HFFc6 (cell line): ENCODE results near the gene EPN2. TPM values are rescaled to one million over a fixed set of nuclear protein-coding genes. Genes with fewer than 3 reads are reported as not detected.
A peak's percentile ranks its signal among the peaks of the same experiment; 100 is the strongest.

Experiments
- DNase-seq: peaks from one replicate; pipeline ENCODE4 v3.0.0-alpha.2; 2018
- H3K27ac Mint-ChIP-seq: 2 replicates; pipeline ENCODE4 v1.8.0; 2020; ENCODE audit warnings: mild to moderate bottlenecking, mixed read lengths
- H3K27me3 Mint-ChIP-seq: 2 replicates; pipeline ENCODE4 v1.8.0; 2021; ENCODE audit warnings: mild to moderate bottlenecking, moderate library complexity, mixed read lengths; ENCODE audit not compliant: insufficient read depth
- H3K36me3 Mint-ChIP-seq: 2 replicates; pipeline ENCODE4 v1.8.0; 2021; ENCODE audit warnings: low read depth, mixed read lengths
- H3K4me1 Mint-ChIP-seq: 2 replicates; pipeline ENCODE4 v1.8.0; 2020; ENCODE audit warnings: low read depth, mixed read lengths
- H3K4me3 Mint-ChIP-seq: 2 replicates; pipeline ENCODE4 v1.8.0; 2020; ENCODE audit warnings: mild to moderate bottlenecking, moderate library complexity, mixed read lengths
- H3K9me3 Mint-ChIP-seq: 2 replicates; pipeline ENCODE4 v1.8.0; 2020; ENCODE audit warnings: mild to moderate bottlenecking, mixed read lengths
- total RNA-seq, 6 experiments: library from RNA; stranded (reverse); fragmentation: NEBNext Ultra II Directional; extraction: Animal tissue kit (Norgen Biotek cat#: 25700); gene quantifications; 2 replicates in 1 of 6; 3 replicates in 5 of 6; pipeline ENCODE4 v1.2.3, GENCODE V29; 2021
- TF ChIP-seq, protein P1 (sequence below): fragments of 200-600 bp; sonication (generic); IDR thresholded peaks from 2 replicates; pipeline ENCODE4 v1.5.0; 2021; ENCODE audit warnings: antibody characterized with exemption, mild to moderate bottlenecking

The EPN2 gene
- total RNA-seq, 6 experiments from 2014 or later = 40.1 to 47.4 (median 42.7) TPM

DNA sequence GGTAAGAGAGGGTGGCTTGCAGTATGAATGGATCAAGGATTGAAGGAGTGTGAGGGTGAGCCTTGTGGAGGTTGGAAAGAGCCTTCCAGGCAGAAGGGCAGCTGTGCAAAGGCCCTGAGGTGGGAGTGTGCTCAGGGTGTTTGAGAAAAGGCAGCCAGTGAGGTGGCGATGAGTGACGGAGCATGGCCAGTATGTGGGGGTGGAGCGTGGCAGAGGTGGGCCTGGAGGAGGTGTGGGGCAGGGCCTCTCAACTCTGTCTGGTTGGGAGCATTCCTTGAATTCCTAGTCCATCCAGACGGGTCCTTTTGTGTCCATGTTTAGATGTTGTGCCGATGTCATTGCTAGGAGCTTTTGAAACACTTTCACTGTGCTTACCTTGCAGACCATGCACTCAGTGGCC lies 51.3 kb downstream of the EPN2 start:
- DNase-seq = no peak
- Mint-ChIP-seq H3K36me3 (no peaks in the 10 kb centered on the region), H3K9me3 (no peaks in the 10 kb centered on the region), H3K27ac (peak overlapping the region; percentile 20; the same call in 1 of the 2 replicates), H3K4me3 (no peak overlapping the region; the same call in 1 of the 2 replicates), H3K27me3 (peaks cover 6% of the 10 kb centered on the region), H3K4me1 (peaks cover 20% of the 10 kb centered on the region)
- TF ChIP-seq, protein P1, sequence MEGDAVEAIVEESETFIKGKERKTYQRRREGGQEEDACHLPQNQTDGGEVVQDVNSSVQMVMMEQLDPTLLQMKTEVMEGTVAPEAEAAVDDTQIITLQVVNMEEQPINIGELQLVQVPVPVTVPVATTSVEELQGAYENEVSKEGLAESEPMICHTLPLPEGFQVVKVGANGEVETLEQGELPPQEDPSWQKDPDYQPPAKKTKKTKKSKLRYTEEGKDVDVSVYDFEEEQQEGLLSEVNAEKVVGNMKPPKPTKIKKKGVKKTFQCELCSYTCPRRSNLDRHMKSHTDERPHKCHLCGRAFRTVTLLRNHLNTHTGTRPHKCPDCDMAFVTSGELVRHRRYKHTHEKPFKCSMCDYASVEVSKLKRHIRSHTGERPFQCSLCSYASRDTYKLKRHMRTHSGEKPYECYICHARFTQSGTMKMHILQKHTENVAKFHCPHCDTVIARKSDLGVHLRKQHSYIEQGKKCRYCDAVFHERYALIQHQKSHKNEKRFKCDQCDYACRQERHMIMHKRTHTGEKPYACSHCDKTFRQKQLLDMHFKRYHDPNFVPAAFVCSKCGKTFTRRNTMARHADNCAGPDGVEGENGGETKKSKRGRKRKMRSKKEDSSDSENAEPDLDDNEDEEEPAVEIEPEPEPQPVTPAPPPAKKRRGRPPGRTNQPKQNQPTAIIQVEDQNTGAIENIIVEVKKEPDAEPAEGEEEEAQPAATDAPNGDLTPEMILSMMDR = no peak

DNA sequence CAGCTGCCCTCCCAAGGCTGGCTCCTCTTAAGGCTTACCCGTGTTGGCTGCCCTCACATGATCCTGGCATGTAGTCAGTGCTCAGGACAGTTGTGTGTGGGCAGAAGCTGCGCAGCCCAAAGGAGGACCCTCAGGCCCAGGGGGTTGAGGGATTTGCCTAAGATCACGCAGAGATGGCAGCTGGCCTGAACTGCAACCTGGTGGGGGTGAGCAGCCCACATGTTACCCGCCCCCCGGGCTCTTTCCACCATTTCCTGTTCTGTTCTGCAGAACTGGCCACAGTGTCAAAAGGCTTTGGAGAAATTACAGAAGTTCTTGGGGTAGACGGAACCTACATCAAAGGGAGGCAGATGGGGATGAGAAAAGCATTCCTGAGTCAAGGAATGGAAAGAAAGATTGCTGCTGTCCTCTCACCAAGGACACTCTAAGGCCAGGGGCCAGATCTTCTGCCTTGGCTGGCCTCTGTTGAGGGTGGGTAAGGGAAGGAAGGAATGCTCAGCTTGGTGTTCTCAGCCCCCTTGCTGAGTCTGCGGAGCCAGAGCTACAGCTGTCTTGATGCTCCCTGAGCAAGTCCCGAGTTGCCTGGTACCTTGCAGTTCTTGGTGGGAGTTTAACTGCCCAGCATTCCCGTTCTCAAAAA lies 53.0 kb downstream of the EPN2 start:
- DNase-seq = no peak
- TF ChIP-seq, protein P1 = no peak
- Mint-ChIP-seq H3K27me3 (peaks cover 6% of the 10 kb centered on the region), H3K36me3 (no peaks in the 10 kb centered on the region), H3K4me1 (peaks cover 20% of the 10 kb centered on the region), H3K4me3 (no peak overlapping the region), H3K9me3 (no peaks in the 10 kb centered on the region), H3K27ac (no peak overlapping the region)

DNA sequence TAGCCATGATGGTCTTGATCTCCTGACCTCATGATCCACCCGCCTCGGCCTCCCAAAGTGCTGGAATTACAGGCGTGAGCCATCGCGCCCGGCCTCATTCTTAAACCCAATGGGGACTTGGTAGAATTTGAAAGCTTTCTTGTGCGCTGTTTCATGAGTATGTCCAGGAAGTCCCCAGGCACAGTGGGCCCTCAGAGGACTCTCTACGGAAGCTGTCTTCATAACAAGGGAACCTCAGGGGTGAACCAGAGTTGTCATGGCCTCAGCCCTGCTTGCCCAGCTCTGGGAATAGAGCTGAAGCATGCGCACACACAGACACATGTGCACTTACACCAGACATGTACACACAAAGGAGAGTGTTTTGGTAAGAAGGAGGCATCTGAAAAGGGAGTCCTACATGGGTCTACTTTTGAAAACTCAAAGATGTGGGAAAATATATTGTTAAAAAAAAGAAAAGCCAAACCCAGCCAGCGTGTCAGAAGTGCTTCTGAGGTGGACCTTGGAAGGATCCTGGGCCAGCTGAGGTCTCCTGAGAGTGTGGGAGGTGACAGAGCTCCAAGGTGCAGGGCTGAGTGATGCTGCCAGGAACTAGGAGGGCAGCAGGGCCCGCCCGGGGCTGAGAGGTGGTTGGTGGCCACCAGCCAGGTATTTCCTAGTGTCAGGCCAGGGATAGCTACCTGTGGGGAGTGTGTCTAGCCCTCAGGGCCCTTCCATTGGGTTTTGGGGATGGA lies 54.6 kb downstream of the EPN2 start:
- no peak overlapping the region for H3K27ac Mint-ChIP-seq
- no peaks in the 10 kb centered on the region for H3K36me3 Mint-ChIP-seq
- TF ChIP-seq, protein P1 = no peak
- H3K4me3 Mint-ChIP-seq = no peak overlapping the region
- H3K4me1 Mint-ChIP-seq = peaks cover 20% of the 10 kb centered on the region
- no peak for DNase-seq
- H3K9me3 Mint-ChIP-seq = no peaks in the 10 kb centered on the region
- peaks cover 6% of the 10 kb centered on the region for H3K27me3 Mint-ChIP-seq

DNA sequence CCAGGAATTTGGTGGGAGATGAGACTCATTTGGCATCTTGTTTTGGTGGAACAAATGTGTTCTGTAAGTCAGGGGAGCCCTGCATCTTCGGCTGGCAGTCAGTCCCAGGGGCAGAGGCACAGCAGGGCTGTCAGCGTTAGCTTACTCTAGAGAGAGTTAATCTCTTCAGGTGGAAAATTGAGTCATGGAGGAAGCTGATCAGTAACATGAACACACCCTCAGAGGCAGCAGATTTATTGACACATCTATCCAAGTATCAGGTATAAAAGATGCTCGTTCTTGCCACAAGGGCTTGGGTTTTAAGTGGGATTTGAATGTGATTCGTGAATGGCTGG lies 55.2 kb downstream of the EPN2 start:
- H3K4me1 Mint-ChIP-seq = peaks cover 20% of the 10 kb centered on the region
- no peak overlapping the region for H3K4me3 Mint-ChIP-seq
- TF ChIP-seq, protein P1 = no peak
- no peaks in the 10 kb centered on the region for H3K36me3 Mint-ChIP-seq
- no peak for DNase-seq
- H3K27me3 Mint-ChIP-seq = peaks cover 6% of the 10 kb centered on the region
- H3K9me3 Mint-ChIP-seq = no peaks in the 10 kb centered on the region
- H3K27ac Mint-ChIP-seq = no peak overlapping the region

DNA sequence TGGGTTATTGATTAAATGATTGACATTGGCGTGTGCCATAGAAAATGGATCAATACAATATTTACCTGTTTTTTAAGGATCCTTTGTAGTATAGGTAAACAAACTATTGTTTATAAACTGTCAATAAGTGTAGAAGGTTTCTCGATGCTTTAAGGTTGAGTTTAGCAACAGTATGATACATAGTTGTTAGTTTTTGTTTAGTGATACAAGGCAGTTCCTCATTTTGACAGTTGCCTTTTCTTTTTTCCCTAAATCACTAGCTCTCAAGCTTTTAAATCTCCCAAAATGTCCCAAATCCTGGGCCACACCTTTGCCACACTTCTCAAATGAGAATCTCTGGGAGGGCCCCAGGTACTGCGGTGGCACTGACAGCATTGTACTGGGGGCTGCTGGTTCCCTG lies 57.3 kb downstream of the EPN2 start:
- H3K27ac Mint-ChIP-seq = no peak overlapping the region
- no peak for DNase-seq
- peaks cover 6% of the 10 kb centered on the region for H3K4me1 Mint-ChIP-seq
- H3K9me3 Mint-ChIP-seq = no peaks in the 10 kb centered on the region
- TF ChIP-seq, protein P1 = no peak
- no peaks in the 10 kb centered on the region for H3K27me3 Mint-ChIP-seq
- H3K4me3 Mint-ChIP-seq = no peak overlapping the region
- no peaks in the 10 kb centered on the region for H3K36me3 Mint-ChIP-seq
